ENCODE data around the gene STRA8.

The STRA8 gene

GRCh38 chr7:135270577-135271254 is 37.1 kb downstream of the STRA8 start:
- no peak for DNase-seq

GRCh38 chr7:135271255-135271615 is 37.6 kb downstream of the STRA8 start:
- DNase-seq = no peak

GRCh38 chr7:135272303-135272702 is 38.7 kb downstream of the STRA8 start:
- DNase-seq = no peak

- no peak for DNase-seq
Observed at GRCh38 chr7:135273581-135273980, 39.9 kb downstream of the STRA8 start.

- peak; percentile 78 for DNase-seq
Observed at GRCh38 chr7:135274495-135275268, 41.0 kb downstream of the STRA8 start.

- DNase-seq = no peak
Observed at GRCh38 chr7:135275971-135276580, 42.4 kb downstream of the STRA8 start.

- no peak for DNase-seq
Observed at GRCh38 chr7:135277161-135277560, 43.5 kb downstream of the STRA8 start.

- DNase-seq = peak; percentile 90
Observed at GRCh38 chr7:135281363-135281949, 47.8 kb downstream of the STRA8 start.

GRCh38 chr7:135282561-135283254 is 49.1 kb downstream of the STRA8 start:
- no peak for DNase-seq

GRCh38 chr7:135283959-135284638 is 50.5 kb downstream of the STRA8 start:
- DNase-seq = no peak

GRCh38 chr7:135285547-135286233 is 52.1 kb downstream of the STRA8 start:
- no peak for DNase-seq

- DNase-seq = no peak
Observed at GRCh38 chr7:135286876-135287275, 53.2 kb downstream of the STRA8 start.

- DNase-seq = no peak
Observed at GRCh38 chr7:135290594-135290993, 57.0 kb downstream of the STRA8 start.

- DNase-seq = no peak
Observed at GRCh38 chr7:135291809-135292253, 58.2 kb downstream of the STRA8 start.

- DNase-seq = no peak
Observed at GRCh38 chr7:135299235-135299634, 65.6 kb downstream of the STRA8 start.

- no peak for DNase-seq
Observed at GRCh38 chr7:135300913-135301765, 67.5 kb downstream of the STRA8 start.
